GM12865 (cell line): ENCODE data around the gene ACO2.
A peak's percentile ranks its signal among the peaks of the same experiment; 100 is the strongest.

ENCODE experiments used
- DNase-seq: peaks from one replicate; pipeline ENCODE4 v3.0.0; 2010; ENCODE audit warnings: low read depth
- H3K4me3 ChIP-seq: 2 replicates; pipeline ENCODE4 v1.5.1; 2011; ENCODE audit warnings: mild to moderate bottlenecking, low read depth, low read length, control low read depth
- CTCF ChIP-seq: IDR thresholded peaks from 2 replicates; pipeline ENCODE4 v1.5.1; 2011; ENCODE audit warnings: low read length, control low read depth, low read depth, inconsistent platforms; ENCODE audit not compliant: insufficient read depth; ENCODE audit errors: missing control alignments

Gene ACO2

GRCh38 chr22:41543854-41544670 lies 75.1 kb downstream of the ACO2 start, which contains the start of gene POLR3H:
TSS of gene POLR3H (minus strand) at chr22:41544470. CDS start at chr22:41544101, 369 bp downstream.
- TF ChIP-seq CTCF, result peak; percentile 69
- H3K4me3 ChIP-seq, result peak within 1 kb of the TSS; percentile 62
- peak; percentile 98 for DNase-seq

GRCh38 chr22:41544671-41545476 lies 76.0 kb downstream of the ACO2 start:
- DNase-seq, result peak; percentile 38
- no peak for TF ChIP-seq CTCF
- H3K4me3 ChIP-seq, result peak overlapping the region; percentile 56

GRCh38 chr22:41548830-41549211 lies 79.9 kb downstream of the ACO2 start:
- no peak overlapping the region for H3K4me3 ChIP-seq
- TF ChIP-seq CTCF, result no peak
- no peak for DNase-seq

- no peak overlapping the region for H3K4me3 ChIP-seq
- no peak for TF ChIP-seq CTCF
- no peak for DNase-seq
Observed at GRCh38 chr22:41550952-41551491, 82.1 kb downstream of the ACO2 start.

- no peak for TF ChIP-seq CTCF
- no peak for DNase-seq
- H3K4me3 ChIP-seq, result no peak overlapping the region
Observed at GRCh38 chr22:41551877-41552582, 83.1 kb downstream of the ACO2 start.

GRCh38 chr22:41555325-41555982 lies 86.5 kb downstream of the ACO2 start:
- no peak for TF ChIP-seq CTCF
- H3K4me3 ChIP-seq, result no peak overlapping the region
- DNase-seq, result no peak
